PFSK-1 (cell line): Measurements from ENCODE around the gene L3MBTL4.

ENCODE experiments used
- POLR2AphosphoS5 ChIP-seq: IDR thresholded peaks from 2 replicates; pipeline ENCODE4 v1.6.1; 2012; ENCODE audit warnings: low read depth, mild to moderate bottlenecking, control low read depth, low read length, moderate library complexity
- SIN3A ChIP-seq: IDR thresholded peaks from 2 replicates; pipeline ENCODE4 v1.6.1; 2012; ENCODE audit warnings: mild to moderate bottlenecking, low read length, moderate library complexity, borderline replicate concordance; ENCODE audit not compliant: insufficient read depth
- TAF1 ChIP-seq: IDR thresholded peaks from 2 replicates; pipeline ENCODE4 v1.6.1; 2012; ENCODE audit warnings: low read length, control low read depth, borderline replicate concordance; ENCODE audit not compliant: insufficient read depth

GRCh38 chr18:5963267-5963666, 451.4 kb downstream of the L3MBTL4 start:
- TF ChIP-seq SIN3A: no peak
- no peak for TF ChIP-seq POLR2AphosphoS5
- TF ChIP-seq TAF1: no peak
